Stimulated activated CD4-positive, alpha-beta T cell treated with anti-CD3 and anti-CD28 coated beads, TNF-alpha, amount 100 ng/mL, for 1 hour (primary cell): ENCODE results near the gene SCNM1.

ENCODE experiments used
- DNase-seq, 3 donors: peaks; one replicate each; pipeline ENCODE4 v3.0.0-alpha.2; 2020; ENCODE audit warnings: low read depth in 3 of 3, low spot score in 1 of 3

The SCNM1 gene, protein sequence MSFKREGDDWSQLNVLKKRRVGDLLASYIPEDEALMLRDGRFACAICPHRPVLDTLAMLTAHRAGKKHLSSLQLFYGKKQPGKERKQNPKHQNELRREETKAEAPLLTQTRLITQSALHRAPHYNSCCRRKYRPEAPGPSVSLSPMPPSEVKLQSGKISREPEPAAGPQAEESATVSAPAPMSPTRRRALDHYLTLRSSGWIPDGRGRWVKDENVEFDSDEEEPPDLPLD

DNA sequence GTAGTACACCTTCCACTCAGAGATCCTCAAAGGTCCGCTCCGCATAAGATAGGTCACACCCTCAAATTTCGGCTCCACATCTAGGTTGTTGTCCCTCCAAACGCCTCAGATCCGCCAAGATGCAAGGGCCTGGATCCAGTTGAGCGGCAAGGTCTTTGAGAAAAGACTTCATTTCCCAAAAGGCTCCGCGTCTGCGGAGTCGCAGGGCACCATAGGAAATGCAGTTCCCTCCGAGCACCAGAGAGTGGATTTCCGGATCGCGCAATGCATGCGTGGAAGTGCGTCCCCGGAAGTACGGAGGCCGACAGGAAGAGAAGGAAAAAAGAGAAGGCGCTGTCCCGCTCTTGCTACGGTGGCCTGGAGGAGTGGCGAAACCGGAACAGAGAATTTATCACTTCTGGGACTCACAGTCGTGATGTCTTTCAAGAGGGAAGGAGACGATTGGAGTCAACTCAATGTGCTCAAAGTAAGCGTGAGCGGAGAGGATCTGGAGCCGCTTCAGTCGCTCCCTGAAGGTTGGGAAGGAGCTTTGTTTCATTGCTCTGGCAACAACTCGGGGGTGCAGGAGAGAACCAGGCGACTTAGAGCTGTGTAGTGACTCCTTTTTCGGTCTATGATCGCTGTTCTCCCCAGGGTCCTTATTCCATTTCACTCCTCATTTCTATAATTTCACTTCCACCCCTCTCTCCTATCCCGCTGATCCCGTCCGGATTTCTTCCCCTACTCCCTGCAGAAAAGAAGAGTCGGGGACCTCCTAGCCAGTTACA, at the start of gene SCNM1, which contains the start of gene LYSMD1:
Gene SCNM1, plus strand, starts transcription at position 407 of the 767 bp plus-strand sequence. Its CDS starts 9 bp downstream, at position 416.
Gene LYSMD1, minus strand, starts transcription at position 165 of the 767 bp plus-strand sequence. CDS start 644 bp downstream, outside the sequence.
- peak; percentile 84 to 91 (median 91) for DNase-seq

- DNase-seq, result no peak
These were observed 41.1 kb upstream of the SCNM1 start for GRCh38 chr1:151124763-151125403.

DNA sequence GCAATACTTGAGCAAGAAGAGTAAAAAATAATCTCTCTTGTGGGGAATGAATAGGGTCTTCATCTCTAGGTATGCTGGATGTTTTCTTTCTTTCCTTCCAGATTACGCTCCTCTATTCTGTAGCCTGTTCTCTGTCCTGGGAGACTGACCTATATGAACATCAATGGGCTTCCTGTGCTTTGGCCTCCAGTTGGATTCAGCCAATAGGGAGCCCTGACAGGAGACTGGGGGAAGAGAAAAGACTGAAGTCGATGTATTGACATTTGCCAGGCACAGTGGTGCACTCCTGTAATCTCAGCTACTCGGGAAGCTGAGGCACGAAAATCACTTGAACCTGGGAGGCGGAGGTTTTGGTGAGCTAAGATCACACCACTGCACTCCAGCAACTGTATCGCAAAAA, 37.1 kb upstream of the SCNM1 start:
- DNase-seq, result no peak

DNA sequence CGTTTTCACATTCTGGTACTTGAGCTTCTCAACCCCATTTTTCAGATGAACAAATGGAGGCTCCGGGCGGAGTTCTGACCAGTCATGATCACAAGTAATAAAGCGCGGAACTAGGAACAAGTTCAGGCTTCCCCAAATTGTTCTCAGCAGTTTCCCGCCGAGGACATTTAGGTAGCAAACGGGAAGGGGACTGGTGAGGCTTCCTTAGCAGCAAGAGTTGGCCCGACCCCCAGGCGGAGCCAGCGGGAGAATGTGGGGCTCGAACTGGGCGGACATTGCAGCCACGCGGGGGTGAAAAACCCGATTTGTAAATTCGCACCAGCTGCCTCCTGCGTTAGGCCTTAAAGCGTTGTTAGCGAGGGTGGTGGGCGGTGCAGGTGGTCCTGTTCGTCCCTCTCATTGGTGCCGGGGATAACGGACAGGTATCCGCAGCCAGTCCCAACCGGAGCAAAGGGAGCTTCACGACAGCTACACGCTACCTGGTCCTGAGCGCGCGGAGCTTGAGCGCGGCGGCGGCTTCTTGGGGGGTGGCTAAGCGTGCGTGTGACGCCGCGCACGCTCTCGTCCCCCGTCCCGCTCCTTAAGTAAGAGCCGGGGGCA, 34.9 kb upstream of the SCNM1 start:
- DNase-seq, result peak; percentile 24 to 60 (median 52)

DNA sequence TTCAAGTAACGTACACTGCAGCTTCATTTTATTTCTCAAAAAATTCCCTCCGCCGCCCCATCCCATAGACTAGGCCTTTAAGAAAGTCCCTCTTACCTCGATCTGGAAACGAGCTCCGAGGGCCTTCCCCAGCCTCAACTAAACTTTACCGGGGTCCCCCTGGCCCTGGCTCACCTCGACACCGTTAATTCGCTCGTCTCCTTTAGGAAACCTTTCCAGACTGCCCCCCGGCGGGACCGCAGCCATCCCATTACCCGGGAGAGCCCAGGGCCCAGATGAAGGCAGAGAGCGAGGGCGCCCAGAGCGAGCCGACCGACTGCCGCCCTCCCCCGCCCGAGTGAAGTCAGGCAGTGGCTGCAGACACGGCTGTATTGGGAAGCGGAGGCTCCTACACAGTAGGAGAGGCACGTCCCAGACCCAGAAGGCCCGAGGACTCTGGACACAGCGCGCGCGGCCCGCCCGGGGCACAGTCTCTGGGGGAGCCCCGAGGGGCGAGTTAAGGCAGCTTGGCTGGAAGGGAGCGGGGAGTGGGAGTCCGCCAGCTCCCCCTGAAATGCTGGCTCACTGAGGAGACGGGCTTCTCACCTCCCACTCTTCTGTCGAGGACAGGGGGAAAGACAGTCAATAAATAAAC, 34.1 kb upstream of the SCNM1 start:
- no peak for DNase-seq

DNA sequence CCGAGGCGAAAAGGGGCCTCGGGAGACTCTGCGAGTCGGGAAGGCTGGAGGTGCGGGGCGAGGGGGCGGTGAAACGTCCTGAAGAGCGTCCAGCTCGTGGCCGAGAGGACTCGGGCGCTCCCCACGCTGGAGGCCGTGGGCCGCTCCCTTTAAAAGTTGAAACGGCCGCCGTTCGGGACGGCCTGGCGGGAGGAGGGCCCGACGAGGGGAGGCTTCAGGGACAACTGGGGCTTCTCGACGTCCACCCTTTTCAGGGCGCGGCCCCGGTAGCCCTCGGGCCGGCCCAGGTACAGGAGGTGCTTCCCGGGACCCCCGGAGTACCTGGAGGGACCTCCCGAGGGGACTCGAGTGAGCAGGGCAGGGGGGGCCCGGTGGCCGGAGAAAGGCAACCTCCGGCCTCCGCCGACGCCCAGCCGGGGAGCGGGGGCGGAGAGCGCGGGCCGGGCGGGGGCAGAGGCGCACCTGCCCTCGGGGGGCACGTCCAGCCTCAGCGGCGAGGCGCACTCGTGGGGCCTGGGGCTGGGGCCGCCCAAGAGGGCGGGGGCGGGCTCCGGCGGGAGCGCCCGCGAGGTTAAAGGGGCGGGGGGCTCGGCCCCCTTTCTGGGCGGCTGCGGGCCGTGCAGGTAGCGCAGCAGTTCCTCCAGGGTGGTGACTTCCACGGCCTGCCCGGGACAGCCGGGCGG, 33.5 kb upstream of the SCNM1 start:
- no peak for DNase-seq

- DNase-seq, result no peak
These were observed 32.7 kb upstream of the SCNM1 start for GRCh38 chr1:151133018-151133806.

- DNase-seq, result no peak
These were observed 31.5 kb upstream of the SCNM1 start for GRCh38 chr1:151134396-151134795.

- no peak for DNase-seq
These were observed 31.0 kb upstream of the SCNM1 start for GRCh38 chr1:151134991-151135390.

DNA sequence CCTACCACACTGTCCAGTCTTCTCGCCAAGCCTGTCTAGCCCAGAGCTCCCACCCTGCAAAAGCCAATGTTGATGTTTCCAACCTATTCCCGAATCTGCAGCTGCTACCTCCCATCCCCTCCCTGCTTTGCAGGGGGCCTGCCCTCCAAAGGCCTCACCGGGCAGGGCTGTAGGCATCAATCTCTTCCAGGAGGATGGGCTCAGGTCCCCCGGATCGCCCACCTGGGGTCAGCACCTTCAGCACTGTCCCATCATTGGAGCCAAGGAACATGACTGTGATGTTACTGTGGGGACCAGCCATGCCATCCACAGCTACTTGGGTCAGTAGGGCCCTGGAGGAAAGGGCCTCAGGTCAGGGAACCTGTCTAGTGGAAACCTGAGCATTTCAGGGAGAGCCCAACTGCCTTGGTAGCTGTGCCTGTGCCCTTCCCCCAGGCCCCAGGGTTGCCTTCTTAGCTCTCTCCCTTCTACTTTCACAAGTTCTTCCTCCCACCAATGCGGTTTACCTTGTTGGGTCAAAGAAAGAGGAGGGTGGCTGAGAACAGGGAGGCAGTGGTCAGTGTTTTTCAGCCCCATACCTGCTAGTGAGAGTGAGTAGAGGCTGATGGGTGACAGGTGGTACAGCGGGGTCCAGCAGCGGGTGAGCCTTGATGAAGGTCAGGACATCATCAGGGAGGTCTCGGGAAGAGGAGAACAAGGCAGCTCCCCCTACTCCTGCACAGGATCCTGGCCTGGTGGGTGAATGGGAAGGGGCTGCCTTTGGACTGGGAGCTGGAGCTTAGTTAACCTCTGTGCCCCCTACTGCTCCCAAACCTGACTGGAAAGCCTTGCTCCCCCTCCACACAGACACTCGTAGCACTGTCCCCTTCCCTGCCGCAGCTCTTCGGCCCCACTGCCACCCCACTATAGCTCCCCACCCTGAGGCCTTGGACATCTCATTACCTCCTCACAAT, 30.2 kb upstream of the SCNM1 start:
- DNase-seq, result no peak

GRCh38 chr1:151137789-151138188, 28.2 kb upstream of the SCNM1 start:
- DNase-seq, result no peak

GRCh38 chr1:151142411-151143056, 23.4 kb upstream of the SCNM1 start:
- no peak for DNase-seq

DNA sequence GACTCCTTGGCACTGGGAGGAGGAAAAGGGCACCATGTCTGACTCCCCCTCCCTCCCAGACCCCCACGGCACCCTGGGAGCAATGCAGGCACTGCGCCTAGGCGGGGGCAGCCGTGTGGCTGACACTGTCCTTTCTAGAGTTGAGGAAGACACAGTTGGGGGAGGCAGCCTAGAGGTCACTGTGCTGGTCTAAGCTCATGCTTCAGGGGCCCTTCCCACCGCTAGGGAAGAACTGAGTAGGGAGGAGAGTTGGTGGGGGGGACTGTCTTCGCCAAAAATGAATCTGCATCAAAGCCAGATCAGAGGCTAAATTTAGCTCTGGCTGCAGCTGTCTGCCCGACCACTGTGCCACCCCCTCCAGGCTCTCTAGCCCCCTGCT, 22.9 kb upstream of the SCNM1 start:
- DNase-seq, result no peak

GRCh38 chr1:151143986-151144385, 22.0 kb upstream of the SCNM1 start:
- no peak for DNase-seq

GRCh38 chr1:151144474-151145303, 21.3 kb upstream of the SCNM1 start:
- no peak for DNase-seq

- DNase-seq, result no peak
These were observed 20.5 kb upstream of the SCNM1 start for GRCh38 chr1:151145304-151146071.

GRCh38 chr1:151146072-151146411, 19.9 kb upstream of the SCNM1 start:
- no peak for DNase-seq
